CD14-positive monocyte (primary cell): Measurements from ENCODE around the gene OR5K1. TPM values are rescaled to one million over a fixed set of nuclear protein-coding genes. Genes with fewer than 3 reads are reported as not detected.

ENCODE experiments used
- DNase-seq, 3 donors: peaks; one replicate each; pipeline ENCODE4 v3.0.0-alpha.2; 2011 to 2022
- H2AFZ ChIP-seq: 2 replicates; pipeline ENCODE4 v1.6.0; 2012; ENCODE audit warnings: mild to moderate bottlenecking, low read depth, low read length, inconsistent platforms; ENCODE audit not compliant: insufficient read depth, poor library complexity, severe bottlenecking
- H3K27ac ChIP-seq, 2 donors: 1 replicate in 1 of 2; 2 replicates in 1 of 2; pipeline ENCODE4 v1.5.1; 2012 to 2013; ENCODE audit warnings: low read length in 2 of 2, control low read depth in 1 of 2, inconsistent platforms in 1 of 2, low read depth in 1 of 2, mild to moderate bottlenecking in 1 of 2
- H3K27me3 ChIP-seq, 2 donors: one replicate each; pipeline versions ENCODE4 v1.6.0 to v1.6.1; 2011 to 2013; ENCODE audit warnings: low read length in 2 of 2; ENCODE audit not compliant: control insufficient read depth in 2 of 2, insufficient read depth in 2 of 2
- H3K36me3 ChIP-seq, 2 donors: replicated peaks in 1 of 2; 1 replicate in 1 of 2; 2 replicates in 1 of 2; pipeline versions ENCODE4 v1.5.1 to v1.6.1; 2012 to 2013; ENCODE audit warnings: low read length in 2 of 2, control low read depth in 1 of 2, inconsistent platforms in 1 of 2, mild to moderate bottlenecking in 1 of 2; ENCODE audit not compliant: insufficient read depth in 2 of 2, control insufficient read depth in 1 of 2
- H3K4me1 ChIP-seq, 2 donors: 1 replicate in 1 of 2; 2 replicates in 1 of 2; pipeline versions ENCODE4 v1.5.1 to v1.6.1; 2012 to 2013; ENCODE audit warnings: low read length in 2 of 2, control low read depth in 1 of 2, inconsistent platforms in 1 of 2, mild to moderate bottlenecking in 1 of 2, moderate library complexity in 1 of 2; ENCODE audit not compliant: insufficient read depth in 2 of 2, control insufficient read depth in 1 of 2
- H3K4me2 ChIP-seq: replicated peaks from 2 replicates; pipeline ENCODE3; 2012; ENCODE audit warnings: low read length, moderate library complexity, mild to moderate bottlenecking; ENCODE audit not compliant: poor library complexity, severe bottlenecking; ENCODE audit errors: extremely low read depth
- H3K4me3 ChIP-seq, 3 experiments: fragments of 200-600 bp in 1 of 3; sonication (generic) in 1 of 3; replicated peaks in 1 of 3; 1 replicate in 2 of 3; 2 replicates in 1 of 3; pipeline ENCODE4 v1.5.1; 2011 to 2013; ENCODE audit warnings: low read length in 3 of 3, mild to moderate bottlenecking in 3 of 3, control low read depth in 2 of 3, low read depth in 2 of 3, inconsistent platforms in 1 of 3, moderate library complexity in 1 of 3
- H3K79me2 ChIP-seq: 2 replicates; pipeline ENCODE4 v1.6.0; 2012; ENCODE audit warnings: mild to moderate bottlenecking, control low read depth, inconsistent platforms, low read length, moderate library complexity; ENCODE audit not compliant: insufficient read depth
- H3K9ac ChIP-seq: 2 replicates; pipeline ENCODE4 v1.6.0; 2017; ENCODE audit warnings: low read length, mild to moderate bottlenecking; ENCODE audit not compliant: insufficient read depth, poor library complexity, severe bottlenecking
- H3K9me3 ChIP-seq, 2 donors: replicated peaks in 1 of 2; 1 replicate in 1 of 2; 2 replicates in 1 of 2; pipeline versions ENCODE4 v1.5.1 to v1.6.1; 2012 to 2013; ENCODE audit warnings: low read length in 2 of 2, control low read depth in 1 of 2; ENCODE audit not compliant: control insufficient read depth in 1 of 2, insufficient read depth in 1 of 2
- H4K20me1 ChIP-seq: 2 replicates; pipeline ENCODE4 v1.6.0; 2012; ENCODE audit warnings: mild to moderate bottlenecking, low read length, control low read depth, moderate library complexity; ENCODE audit not compliant: insufficient read depth
- H3K27ac Mint-ChIP-seq, 7 donors: one replicate each; pipeline ENCODE4 v1.8.0; 2020; ENCODE audit warnings: mild to moderate bottlenecking in 7 of 7, mixed read lengths in 7 of 7, moderate library complexity in 6 of 7, inconsistent platforms in 2 of 7
- H3K27me3 Mint-ChIP-seq, 3 donors: one replicate each; pipeline ENCODE4 v1.8.0; 2021 to 2022; ENCODE audit warnings: low read depth in 3 of 3, mild to moderate bottlenecking in 3 of 3, mixed read lengths in 3 of 3, moderate library complexity in 3 of 3, inconsistent platforms in 1 of 3
- H3K36me3 Mint-ChIP-seq, 2 donors: one replicate each; pipeline ENCODE4 v1.8.0; 2020; ENCODE audit warnings: mixed read lengths in 2 of 2, inconsistent platforms in 1 of 2, mild to moderate bottlenecking in 1 of 2
- H3K4me1 Mint-ChIP-seq: one replicate; pipeline ENCODE4 v1.8.0; 2020; ENCODE audit warnings: mild to moderate bottlenecking, mixed read lengths
- H3K4me3 Mint-ChIP-seq, 2 donors: one replicate each; pipeline ENCODE4 v1.8.0; 2020; ENCODE audit warnings: mild to moderate bottlenecking in 2 of 2, mixed read lengths in 2 of 2, moderate library complexity in 1 of 2
- H3K9me3 Mint-ChIP-seq, 7 donors: one replicate each; pipeline ENCODE4 v1.8.0; 2020 to 2022; ENCODE audit warnings: mixed read lengths in 7 of 7, mild to moderate bottlenecking in 6 of 7, moderate library complexity in 6 of 7, inconsistent platforms in 2 of 7
- WGBS: methylation state at CpG from one replicate; pipeline ENCODE4 v1.1.5; 2013; ENCODE audit warnings: missing lambda C conversion rate; ENCODE audit not compliant: insufficient coverage; 5-methylcytosine and 5-hydroxymethylcytosine counted together
- intact Hi-C, 2 donors: fragments of 100-400 bp; cut with micrococcal nuclease; formaldehyde crosslinking; loops; one replicate each; pipeline versions ENCODE4 v1.15.0 to v1.15.1; 2023
- polyA plus RNA-seq, 3 donors: library from polyadenylated mRNA; depleted of rRNA in 1 of 3; unstranded in 2 of 3; stranded (reverse) in 1 of 3; fragments of 300-500 nt in 2 of 3; fragments of >200 nt in 1 of 3; fragmentation: Illumina TruSeq in 2 of 3; gene quantifications; 1 replicate in 2 of 3; 2 replicates in 1 of 3; pipeline ENCODE4 v1.2.3, GENCODE V29; 2012 to 2021
- TF ChIP-seq, protein P1 (sequence below): fragments of 200-600 bp; IDR thresholded peaks from one replicate; pipeline ENCODE4 v1.8.0; 2022; ENCODE audit warnings: antibody characterized with exemption, mild to moderate bottlenecking

Gene OR5K1
- polyA plus RNA-seq, 3 donors, result not detected

DNA sequence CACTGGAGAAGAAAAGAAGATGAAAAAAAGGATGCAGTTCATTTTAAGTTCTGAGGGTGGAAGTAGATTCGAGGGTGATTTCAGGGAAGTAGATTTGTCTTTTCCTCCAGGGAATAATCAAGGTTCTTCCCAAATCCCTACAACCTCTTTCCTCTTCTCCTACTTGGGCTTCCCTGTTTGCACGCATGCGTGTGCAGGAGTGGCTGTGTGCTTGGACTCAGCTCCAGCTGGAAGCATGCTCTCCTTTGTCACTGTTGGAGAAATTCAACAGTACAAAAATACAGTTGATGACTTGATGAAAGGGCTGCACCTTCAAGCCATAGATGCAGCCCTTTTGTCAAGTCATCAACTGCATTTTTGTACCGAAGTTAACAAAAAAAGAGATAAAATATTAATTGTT, 38.3 kb downstream of the OR5K1 start:
- H3K4me1 ChIP-seq, result no peaks in the 10 kb centered on the region
- peak overlapping the region in 1 of 7 donors; percentile 51 for H3K27ac Mint-ChIP-seq
- TF ChIP-seq, protein P1, sequence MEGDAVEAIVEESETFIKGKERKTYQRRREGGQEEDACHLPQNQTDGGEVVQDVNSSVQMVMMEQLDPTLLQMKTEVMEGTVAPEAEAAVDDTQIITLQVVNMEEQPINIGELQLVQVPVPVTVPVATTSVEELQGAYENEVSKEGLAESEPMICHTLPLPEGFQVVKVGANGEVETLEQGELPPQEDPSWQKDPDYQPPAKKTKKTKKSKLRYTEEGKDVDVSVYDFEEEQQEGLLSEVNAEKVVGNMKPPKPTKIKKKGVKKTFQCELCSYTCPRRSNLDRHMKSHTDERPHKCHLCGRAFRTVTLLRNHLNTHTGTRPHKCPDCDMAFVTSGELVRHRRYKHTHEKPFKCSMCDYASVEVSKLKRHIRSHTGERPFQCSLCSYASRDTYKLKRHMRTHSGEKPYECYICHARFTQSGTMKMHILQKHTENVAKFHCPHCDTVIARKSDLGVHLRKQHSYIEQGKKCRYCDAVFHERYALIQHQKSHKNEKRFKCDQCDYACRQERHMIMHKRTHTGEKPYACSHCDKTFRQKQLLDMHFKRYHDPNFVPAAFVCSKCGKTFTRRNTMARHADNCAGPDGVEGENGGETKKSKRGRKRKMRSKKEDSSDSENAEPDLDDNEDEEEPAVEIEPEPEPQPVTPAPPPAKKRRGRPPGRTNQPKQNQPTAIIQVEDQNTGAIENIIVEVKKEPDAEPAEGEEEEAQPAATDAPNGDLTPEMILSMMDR, result no peak
- H3K4me2 ChIP-seq, result no peak overlapping the region
- H3K27me3 ChIP-seq, result no peaks in the 10 kb centered on the region
- H3K9me3 Mint-ChIP-seq, result peaks cover 0 to 4% (median 0%) of the 10 kb centered on the region in 7 donors
- no peaks in the 10 kb centered on the region for H3K4me1 Mint-ChIP-seq
- no peaks in the 10 kb centered on the region for H3K36me3 ChIP-seq
- no CpG with 5 or more reads among the region's 4 CpGs for WGBS
- no peaks in the 10 kb centered on the region for H3K9me3 ChIP-seq
- H3K36me3 Mint-ChIP-seq, result peaks cover 0 to 3% of the 10 kb centered on the region in 2 donors
- no peaks in the 10 kb centered on the region for H3K79me2 ChIP-seq
- no peak overlapping the region for H3K4me3 ChIP-seq
- no peak overlapping the region for H2AFZ ChIP-seq
- no peak overlapping the region for H3K4me3 Mint-ChIP-seq
- peaks cover 0 to 4% (median 1%) of the 10 kb centered on the region in 3 donors for H3K27me3 Mint-ChIP-seq
- no peaks in the 10 kb centered on the region for H4K20me1 ChIP-seq
- no peak for DNase-seq
- no peak overlapping the region for H3K27ac ChIP-seq
- intact Hi-C loops, result no loop called here
- no peak overlapping the region for H3K9ac ChIP-seq

DNA sequence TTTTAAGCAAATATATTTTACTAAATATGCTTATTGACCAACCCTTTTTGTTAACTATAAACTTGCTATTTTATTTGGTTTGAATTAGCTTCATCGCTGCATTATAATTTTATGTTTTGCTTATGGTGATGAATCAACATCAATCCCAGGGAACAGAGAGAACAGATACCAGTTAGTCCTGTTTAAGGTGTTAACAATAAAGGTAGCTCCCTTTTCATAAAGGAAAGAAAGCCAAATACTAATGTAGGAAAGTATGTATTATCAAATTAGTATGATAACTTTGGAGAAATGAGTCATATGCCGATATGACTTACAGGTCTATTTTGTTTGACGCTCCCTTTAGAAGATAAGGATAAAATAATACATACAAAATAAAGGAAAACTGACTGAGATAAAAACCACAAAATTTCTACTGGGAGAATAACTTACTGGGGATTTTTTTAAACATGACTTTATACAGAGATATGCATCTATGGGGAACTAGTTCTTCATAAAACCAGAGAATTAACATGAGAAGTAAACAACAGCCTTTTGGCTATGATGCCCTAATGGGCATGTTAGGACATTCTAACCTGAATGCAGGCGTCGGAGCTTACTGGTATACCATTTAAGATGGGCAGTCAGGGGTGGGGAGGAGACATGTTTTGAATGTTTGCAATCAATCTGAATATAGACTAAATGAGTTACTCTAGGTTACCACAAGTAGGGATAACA, 39.0 kb downstream of the OR5K1 start:
- no CpG with 5 or more reads among the region's 5 CpGs for WGBS
- no peaks in the 10 kb centered on the region for H3K36me3 ChIP-seq
- no peaks in the 10 kb centered on the region for H4K20me1 ChIP-seq
- DNase-seq, result no peak
- H3K4me3 ChIP-seq, result no peak overlapping the region
- H3K27ac Mint-ChIP-seq, result no peak overlapping the region
- no peaks in the 10 kb centered on the region for H3K9me3 ChIP-seq
- peaks cover 0 to 3% of the 10 kb centered on the region in 2 donors for H3K36me3 Mint-ChIP-seq
- peaks cover 0 to 4% (median 0%) of the 10 kb centered on the region in 7 donors for H3K9me3 Mint-ChIP-seq
- no peak overlapping the region for H3K4me2 ChIP-seq
- no peak overlapping the region for H3K4me3 Mint-ChIP-seq
- no peak overlapping the region for H3K27ac ChIP-seq
- H3K9ac ChIP-seq, result no peak overlapping the region
- H3K27me3 Mint-ChIP-seq, result peaks cover 0 to 4% (median 1%) of the 10 kb centered on the region in 3 donors
- H3K79me2 ChIP-seq, result no peaks in the 10 kb centered on the region
- H3K27me3 ChIP-seq, result no peaks in the 10 kb centered on the region
- no peak overlapping the region for H2AFZ ChIP-seq
- TF ChIP-seq, protein P1, result no peak
- no peaks in the 10 kb centered on the region for H3K4me1 ChIP-seq
- intact Hi-C loops, result no loop called here
- no peaks in the 10 kb centered on the region for H3K4me1 Mint-ChIP-seq
